Measurements from ENCODE around the gene COA8. TPM values are rescaled to one million over a fixed set of nuclear protein-coding genes. Genes with fewer than 3 reads are reported as not detected.

Gene COA8
- total RNA-seq (10 to 100 TPM; 15.2 to 26.0 (median 20.4) TPM), polyA plus RNA-seq (10 to 100 TPM; 34.1 to 39.5 (median 38.9) TPM)
- long read RNA-seq, donor 1, transcript APOPT1-202 (3 exons, 575 nt): minor isoform, 6 of 17 reads
- long read RNA-seq, donor 1, transcript APOPT1-201 (5 exons, 2,523 nt): major isoform, 11 of 17 reads
- long read RNA-seq, donor 1, partial matches to known transcripts: 0 of 17 reads
- long read RNA-seq, donor 1, other reads (novel, unspliced or antisense): 0 of 17 reads
- long read RNA-seq, donor 2, transcript APOPT1-201 (5 exons, 2,523 nt): major isoform, 5 of 8 reads
- long read RNA-seq, donor 2, partial matches to known transcripts: 0 of 8 reads
- long read RNA-seq, donor 2, other reads (novel, unspliced or antisense): 0 of 8 reads

- Histone ChIP-seq H3K27me3 (replicated peaks in 1 of 7) (no peaks in the 10 kb centered on the region), H3K4me1 (peaks cover 34 to 91% (median 78%) of the 10 kb centered on the region in 6 donors), H3K27ac (peak within 1 kb of the TSS; percentile 95 to 99 (median 98))
These were observed at the start of gene COA8, which contains the start of gene BAG5 for GRCh38 chr14:103562429-103563225. Gene COA8, plus strand, starts transcription at chr14:103562960. Its CDS starts 42 bp downstream, at chr14:103563002. Gene BAG5, minus strand, starts transcription at chr14:103562657. Its CDS starts 1,493 bp downstream, at chr14:103561164.

GRCh38 chr14:103514596-103515421 lies 48.0 kb upstream of the COA8 start:
- intact Hi-C loops (cut with DNase I; ENCODE audit: low total_unique reads): loop anchor here (5.0 kb wide), 1 partner anchor 37 kb away; no protein-coding TSS in a partner anchor
- DNase-seq: peak; percentile 51
- 85 to 92% (median 88%) methylated on average over 16 to 18 of the region's 18 CpGs for WGBS, 5 donors
- Histone ChIP-seq H3K9me3 (no peaks in the 10 kb centered on the region), H3K27ac (no peak overlapping the region), H3K36me3 (peaks cover 0 to 33% (median 7%) of the 10 kb centered on the region in 6 donors), H3K27me3 (replicated peaks in 1 of 7) (peaks cover 0 to 10% (median 0%) of the 10 kb centered on the region in 7 donors), H3K4me3 (no peak overlapping the region), H3K4me1 (peaks cover 12 to 39% (median 26%) of the 10 kb centered on the region in 6 donors)
- peak in 2 of 3 donors; percentile 5 to 52 for TF ChIP-seq POLR2AphosphoS5 (IDR thresholded peaks at IDR 0.05)
- TF ChIP-seq POLR2A (IDR thresholded peaks at IDR 0.05): no peak

More at GRCh38 chr14:103562429-103563225, at the start of gene COA8, which contains the start of gene BAG5:
- DNase-seq: peak; percentile 98
- Histone ChIP-seq H3K9me3 (no peaks in the 10 kb centered on the region), H3K4me3 (peak within 1 kb of the TSS; percentile 69 to 100 (median 97)), H3K36me3 (peaks cover 0 to 48% (median 17%) of the 10 kb centered on the region in 6 donors)
- TF ChIP-seq CTCF (IDR thresholded peaks at IDR 0.05 in 8 of 11, conservative IDR thresholded peaks at IDR 0.05 in 3 of 11): peak in 2 of 11 experiments; percentile 13 to 25
- peak in 1 of 3 donors; percentile 25 for TF ChIP-seq POLR2A (IDR thresholded peaks at IDR 0.05)
- TF ChIP-seq POLR2AphosphoS5 (IDR thresholded peaks at IDR 0.05): peak; percentile 88 to 95 (median 91)
- WGBS, 5 donors: 0 to 1% (median 0%) methylated on average over 61 to 109 of the region's 109 CpGs
- intact Hi-C loops (cut with DNase I; ENCODE audit: low total_unique reads): no loop called here

- Histone ChIP-seq H3K27ac (no peak overlapping the region), H3K27me3 (replicated peaks in 1 of 7) (peaks cover 0 to 28% (median 11%) of the 10 kb centered on the region in 7 donors), H3K9me3 (no peaks in the 10 kb centered on the region), H3K4me1 (peaks cover 21 to 57% (median 44%) of the 10 kb centered on the region in 6 donors), H3K4me3 (no peak overlapping the region), H3K36me3 (peaks cover 0 to 15% (median under 1%) of the 10 kb centered on the region in 6 donors)
- peak; percentile 48 for DNase-seq
- intact Hi-C loops (cut with DNase I; ENCODE audit: low total_unique reads): loop anchor here (5.0 kb wide), 1 partner anchor 36 kb away; no protein-coding TSS in a partner anchor
- TF ChIP-seq POLR2A (IDR thresholded peaks at IDR 0.05) (no peak), CTCF (IDR thresholded peaks at IDR 0.05 in 8 of 11, conservative IDR thresholded peaks at IDR 0.05 in 3 of 11) (no peak), POLR2AphosphoS5 (IDR thresholded peaks at IDR 0.05) (no peak)
- 68 to 78% (median 73%) methylated on average over 10 of the region's 10 CpGs for WGBS, 5 donors
These were observed 46.2 kb upstream of the COA8 start for GRCh38 chr14:103516426-103517173.

Measured in spleen (tissue), 13 donors.